NCI-H2029 treated with DMSO at 0.1 percent for 48 hours (cell line): ENCODE data around the gene ST6GALNAC1.

ENCODE experiments used
- DNase-seq: peaks from one replicate; lab custom pipeline; 2025; lab: John Stamatoyannopoulos, UW

Gene ST6GALNAC1

DNA sequence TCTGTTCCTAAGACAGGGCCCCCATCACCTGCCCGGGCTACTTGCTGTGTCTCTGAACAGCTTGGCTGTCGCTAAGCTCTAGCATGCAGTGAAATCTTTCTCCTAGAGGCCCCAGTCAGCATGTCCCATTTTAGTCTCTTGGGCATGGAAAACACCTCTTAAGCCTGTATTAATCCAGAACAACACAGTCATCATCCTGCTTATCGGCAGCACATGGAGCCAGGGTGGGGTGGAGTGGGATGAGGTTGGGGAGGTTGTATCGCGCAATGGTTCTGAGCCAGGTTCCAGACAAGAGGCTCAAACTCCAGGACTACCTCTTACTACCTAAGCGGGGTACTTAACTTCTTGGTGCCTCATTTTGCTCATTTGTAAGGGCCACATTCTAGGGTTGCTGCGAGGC is 65.7 kb downstream of the ST6GALNAC1 start:
- DNase-seq, result no peak

DNA sequence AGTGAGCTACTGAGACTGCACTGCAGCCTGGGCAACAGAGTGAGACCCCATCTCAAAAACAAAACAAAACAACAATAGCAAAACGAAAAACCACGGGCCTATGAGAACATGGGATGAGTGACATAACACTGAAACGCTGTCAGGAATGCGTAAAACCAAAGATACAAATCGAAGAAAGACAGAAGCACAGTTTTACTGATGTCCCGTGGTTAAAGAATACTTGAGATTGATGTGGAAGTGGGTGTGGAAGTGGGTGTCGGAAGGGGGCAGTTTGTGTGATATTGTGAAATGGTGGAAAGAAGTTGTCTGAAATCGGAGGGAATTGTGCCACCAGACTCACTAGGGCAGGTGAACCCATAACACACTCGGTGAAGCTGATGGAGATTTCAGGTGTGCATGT is 67.4 kb downstream of the ST6GALNAC1 start:
- no peak for DNase-seq

DNA sequence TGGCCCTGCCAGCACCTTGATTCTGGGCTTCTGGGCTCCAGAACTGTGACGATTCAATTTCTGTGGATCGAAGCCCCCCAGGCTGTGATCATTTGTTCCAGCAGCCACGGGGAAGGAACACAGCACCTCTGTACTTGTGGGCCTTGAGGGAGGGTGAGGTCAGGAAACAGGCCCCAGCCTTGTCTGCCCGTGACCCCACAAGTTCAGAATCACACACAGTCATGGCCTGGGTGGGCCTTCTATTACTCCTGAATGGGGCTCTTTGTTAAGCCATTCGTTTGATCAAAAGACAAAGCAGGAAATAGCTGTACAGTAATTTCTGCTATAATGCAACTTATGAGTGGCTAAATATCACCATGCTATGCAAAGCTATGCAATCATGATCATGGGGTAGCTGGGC is 68.0 kb downstream of the ST6GALNAC1 start:
- DNase-seq, result no peak
